ENCODE data around the gene DENND1B.
"Not testable (repeated sequence)": the region's sequence is repeated elsewhere in the genome, so short reads cannot be mapped to it uniquely, and the experiment has no call there.

The DENND1B gene

DNA sequence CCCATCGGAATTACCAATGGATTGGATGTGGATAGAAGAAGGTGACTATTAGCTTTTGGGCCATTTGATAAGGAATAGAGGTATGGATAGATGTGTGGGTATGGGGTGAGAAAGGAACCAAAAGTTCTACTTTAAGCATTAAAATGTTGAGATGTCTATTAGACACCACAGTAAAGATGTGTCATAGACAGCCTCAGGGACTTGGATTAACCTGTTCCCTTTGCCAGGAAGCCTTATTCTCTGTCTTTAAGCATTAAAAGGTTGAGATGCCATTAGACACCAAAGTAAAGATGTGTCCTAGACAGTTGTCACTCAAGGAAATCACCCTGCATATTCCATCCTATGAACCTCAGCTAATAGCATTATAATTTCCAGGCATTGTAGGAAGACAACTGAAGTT, 11.0 kb upstream of the DENND1B start:
- DNase-seq, result no peak

DNA sequence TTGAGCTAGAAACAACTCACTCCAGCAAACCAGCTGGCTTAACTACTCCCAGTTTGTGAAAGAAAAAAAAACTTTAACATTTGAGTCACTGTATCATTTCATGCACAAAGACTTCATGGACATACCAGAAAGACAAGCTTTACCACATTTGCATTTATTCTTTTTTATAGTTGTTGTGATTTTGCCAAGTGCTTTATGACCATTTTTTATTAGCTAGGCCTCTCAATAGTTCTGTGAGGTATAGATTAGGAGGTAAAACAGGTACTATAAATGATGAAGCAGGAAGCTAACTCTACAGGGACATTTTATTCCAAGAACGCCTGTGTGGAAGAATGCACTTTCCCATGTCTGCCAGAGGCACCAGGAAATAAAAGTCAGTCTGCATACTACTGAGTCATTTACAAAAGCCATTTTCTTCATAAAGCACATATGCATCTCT, 8.2 kb upstream of the DENND1B start:
- DNase-seq, result no peak

DNA sequence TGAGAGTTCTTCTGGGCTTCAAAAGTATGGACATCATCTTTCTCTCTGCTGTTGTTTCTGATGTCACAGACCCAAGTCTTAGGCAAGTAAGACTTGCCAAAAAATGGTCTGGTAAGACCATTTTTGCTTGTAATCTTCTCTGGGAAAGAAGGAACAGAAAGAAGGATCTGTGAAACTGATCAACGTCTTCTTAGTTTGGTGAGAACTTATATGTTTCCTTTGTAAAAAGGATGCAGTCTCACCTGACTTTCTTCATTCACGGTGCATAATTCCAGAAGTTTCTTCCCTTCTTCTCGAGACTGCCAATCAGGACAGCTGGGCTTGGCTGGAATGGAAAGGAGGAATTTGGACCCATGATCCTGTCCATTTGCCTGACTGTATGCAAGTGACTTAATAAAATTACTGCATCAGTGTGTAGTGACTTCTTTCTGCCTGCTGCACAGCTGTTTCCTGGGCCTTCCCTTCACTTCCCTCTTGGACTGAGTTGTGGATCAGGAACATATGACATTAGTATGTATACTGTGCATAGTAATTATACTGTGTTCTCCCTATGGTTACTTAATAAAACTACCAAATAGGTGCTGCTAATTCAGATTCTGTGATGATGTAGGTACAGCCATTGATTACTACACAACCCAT, 7.6 kb upstream of the DENND1B start:
- DNase-seq, result no peak

DNA sequence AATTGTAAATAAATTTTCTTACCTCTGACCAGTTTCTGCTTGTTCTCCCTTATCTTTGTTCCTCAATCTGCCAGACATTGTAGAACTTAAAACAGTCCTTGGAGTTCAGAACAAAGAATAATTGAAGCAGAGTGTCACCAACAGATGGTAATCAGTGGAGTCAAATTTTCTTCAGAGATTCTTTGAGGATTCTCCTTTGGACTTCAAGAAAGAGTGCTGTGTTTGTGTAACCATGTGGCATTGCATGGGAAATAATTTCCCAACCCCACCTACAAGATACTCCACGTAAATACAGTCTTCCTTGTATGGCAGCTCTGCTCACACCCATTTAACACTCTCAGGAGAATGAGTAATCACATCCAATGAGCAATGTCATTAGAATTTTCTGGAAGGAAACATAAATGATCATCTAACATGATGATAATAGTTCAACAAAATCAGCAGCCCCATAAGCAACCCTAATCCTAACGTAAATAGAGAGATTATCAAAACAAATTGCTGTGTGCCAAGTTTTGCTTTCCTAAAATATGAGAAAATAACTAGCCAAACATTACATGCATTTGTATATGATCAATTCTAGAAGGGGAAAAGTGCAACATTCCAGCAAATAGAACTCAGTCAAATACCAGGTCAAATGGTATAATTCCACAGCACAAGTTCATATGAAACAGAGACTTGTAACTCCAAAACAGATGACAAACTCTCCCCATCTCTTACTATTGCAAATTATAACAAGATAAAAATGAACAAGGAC, 6.9 kb upstream of the DENND1B start:
- no peak for DNase-seq

GRCh38 chr1:197779921-197780320, 4.6 kb upstream of the DENND1B start:
- DNase-seq, result no peak

DNA sequence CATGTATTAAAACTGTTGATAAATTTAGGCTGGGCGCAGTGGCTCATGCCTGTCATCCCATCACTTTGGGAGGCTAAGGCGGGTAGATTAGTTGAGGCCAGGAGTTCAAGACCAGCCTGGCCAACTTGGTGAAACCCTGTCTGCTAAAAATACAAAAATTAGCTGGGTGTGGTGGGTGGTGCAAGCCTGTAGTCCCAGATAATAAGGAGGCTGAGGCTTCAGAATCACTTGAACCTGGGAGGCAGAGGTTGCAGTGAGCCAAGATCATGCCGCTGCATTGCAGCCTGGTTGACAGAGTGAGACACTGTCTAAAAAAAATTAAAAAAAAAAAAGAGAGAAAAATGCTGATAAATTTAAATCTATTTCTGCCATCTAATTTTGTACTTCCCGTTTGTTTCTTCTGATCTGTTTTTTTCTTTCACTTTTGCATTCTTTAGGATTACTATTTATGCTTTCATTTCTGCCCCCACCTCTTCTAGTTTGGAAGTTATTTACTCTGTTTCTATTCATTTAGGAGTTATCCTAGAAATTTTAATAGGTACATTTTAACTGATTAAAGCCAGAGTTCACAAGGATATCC, 3.2 kb upstream of the DENND1B start:
- no peak for DNase-seq

DNA sequence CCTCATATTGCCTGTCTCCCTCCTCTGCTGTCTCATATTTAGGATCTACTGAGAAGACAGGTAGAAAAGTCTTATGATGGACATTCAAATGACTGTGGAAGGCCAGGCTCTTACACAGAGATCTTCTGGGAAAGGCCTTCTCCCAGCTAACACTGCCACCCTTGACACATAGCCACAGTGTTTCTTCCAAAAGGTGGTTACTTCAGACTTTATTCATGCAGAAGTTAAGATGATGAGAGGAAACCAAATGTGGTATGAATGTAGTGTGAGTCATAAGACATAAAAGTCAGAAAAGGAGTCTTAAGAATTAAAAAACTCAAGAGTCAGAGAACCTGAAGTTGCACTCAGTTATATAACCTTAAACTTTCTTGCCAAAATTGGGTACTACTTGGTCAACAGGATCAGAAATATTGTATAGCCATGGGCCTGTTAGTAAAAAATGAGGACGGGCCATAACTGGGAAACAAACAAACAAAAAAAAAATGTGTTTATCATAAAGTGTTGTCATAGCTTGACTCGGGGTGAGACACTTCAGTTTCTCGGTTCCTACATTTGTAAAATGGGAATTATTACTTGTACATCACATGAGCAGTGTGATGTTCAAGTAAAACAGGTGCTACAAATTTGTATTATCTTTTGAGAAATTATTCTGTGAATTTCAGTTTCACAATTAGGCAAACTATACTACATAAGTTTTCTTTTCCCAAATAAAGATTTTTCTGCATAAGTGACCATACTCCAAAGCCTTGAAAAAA, 1.2 kb upstream of the DENND1B start:
- DNase-seq, result no peak

DNA sequence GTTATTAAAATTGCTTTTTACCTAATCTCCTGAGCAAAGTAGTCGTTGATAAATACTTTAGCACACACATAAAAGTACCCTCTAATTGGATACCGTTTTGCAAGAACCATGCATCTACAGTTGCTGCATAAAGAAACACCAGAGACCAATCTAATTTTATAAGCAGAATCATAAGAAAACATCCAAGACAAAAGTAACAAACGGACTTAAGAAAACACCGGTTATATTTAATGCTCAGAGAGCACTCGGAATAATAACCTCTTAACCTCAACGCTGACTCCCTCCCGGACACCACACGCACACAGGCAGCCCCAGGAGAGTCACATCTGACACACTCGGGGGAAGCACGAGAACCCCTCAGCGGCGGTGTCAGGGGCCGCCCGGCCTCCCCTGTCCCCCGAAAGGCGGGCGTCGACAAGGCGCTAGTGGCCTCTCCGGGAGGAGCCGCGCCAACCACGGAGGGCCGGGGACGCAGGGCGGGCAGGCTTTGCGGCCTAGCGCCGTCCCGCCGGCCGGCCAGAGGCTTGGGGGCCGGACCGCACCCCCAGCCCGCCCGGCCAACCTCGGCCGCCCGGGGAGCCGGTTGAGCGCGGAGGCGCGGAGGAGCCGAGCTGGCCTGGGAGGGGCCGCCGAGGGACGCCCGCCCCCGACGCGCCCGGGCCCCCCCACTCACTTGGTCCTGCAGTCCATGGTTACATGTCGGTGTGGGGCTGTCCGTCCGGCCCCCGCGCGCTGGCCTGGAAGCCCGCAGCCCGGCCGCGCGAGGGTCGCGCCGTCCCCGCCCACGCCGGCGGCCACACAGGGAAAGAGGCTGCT, 606 bp downstream of the DENND1B start:
- peak in 22 of 58 donors; percentile 29 to 63 (median 46) for DNase-seq

DNA sequence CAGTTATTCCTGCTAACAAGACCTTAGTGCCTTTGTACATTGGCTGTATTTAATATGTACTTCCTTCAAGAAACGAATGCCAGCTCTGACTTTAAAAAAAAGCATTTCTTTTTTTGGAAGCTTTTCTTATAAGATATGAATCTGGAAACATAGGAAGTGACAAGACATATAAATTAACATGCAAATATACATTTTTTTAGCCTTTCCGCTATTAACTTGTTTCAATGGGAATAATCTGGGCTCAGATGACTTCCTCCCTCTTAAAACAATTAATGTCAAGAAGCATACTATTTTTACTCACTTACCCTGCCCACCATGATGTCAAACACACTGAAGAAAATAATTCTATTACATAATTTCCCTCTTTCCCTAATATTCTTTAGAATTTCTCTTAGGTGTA, 1.4 kb downstream of the DENND1B start:
- no peak for DNase-seq

- no peak for DNase-seq
Observed at GRCh38 chr1:197771904-197772556, 3.2 kb downstream of the DENND1B start.

- no peak for DNase-seq
Observed at GRCh38 chr1:197771386-197771785, 3.9 kb downstream of the DENND1B start.

DNA sequence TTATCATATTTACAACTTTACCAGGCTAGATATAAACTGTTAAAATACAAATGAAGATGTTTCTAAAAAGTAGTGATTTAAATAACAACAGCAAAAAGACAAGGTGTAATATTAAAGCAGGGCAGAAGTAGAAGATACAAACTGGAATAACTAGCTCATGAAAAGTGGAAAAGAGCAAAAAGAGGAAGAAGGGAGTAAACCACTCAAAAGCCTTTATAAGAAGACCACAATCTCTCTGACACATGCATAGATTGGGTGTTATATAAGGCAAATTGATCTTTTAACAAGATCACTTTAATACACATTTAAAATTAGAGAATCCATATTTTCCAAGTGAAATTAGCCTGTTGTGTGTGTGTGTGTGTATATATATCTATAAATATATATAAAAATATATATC, 5.0 kb downstream of the DENND1B start:
- DNase-seq, result no peak

GRCh38 chr1:197769287-197769686, 6.0 kb downstream of the DENND1B start:
- no peak for DNase-seq

DNA sequence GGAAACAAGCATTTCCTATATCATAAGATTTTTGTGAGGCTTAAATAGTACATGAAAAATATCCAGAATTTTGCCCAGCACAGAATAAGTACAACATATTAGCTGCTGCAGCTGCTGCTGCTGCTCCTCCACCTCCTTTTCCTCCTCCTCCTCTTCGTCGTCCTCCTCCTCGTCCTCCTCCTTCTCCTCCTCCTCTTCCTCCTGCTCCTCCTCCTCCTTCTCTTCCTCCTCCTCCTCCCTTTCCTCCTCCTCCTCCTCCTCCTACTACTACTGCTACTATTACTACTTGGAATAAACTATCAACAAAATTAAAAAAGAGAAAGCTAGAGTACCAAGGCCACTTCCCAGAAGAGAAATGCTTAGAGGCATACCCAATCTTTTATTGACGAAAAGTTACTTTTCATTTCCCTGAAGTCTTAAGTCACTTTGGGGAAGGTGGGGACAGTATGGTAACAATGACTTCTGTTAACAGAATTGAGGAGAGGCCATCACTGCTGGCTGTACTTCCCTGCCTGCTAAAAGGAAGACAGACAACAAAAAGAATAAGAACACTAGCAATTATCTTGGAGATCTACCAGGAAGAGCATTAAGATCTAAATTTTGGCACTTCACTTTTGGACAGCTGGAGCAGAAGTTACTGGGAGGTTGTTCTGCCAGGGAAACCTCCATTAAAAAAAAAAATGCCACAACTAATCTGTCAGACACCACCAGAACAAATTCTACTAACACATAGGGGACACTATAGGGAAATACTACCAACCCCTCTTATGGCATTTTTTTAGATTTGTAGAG, 7.1 kb downstream of the DENND1B start:
- no peak for DNase-seq

GRCh38 chr1:197763769-197764168, 11.5 kb downstream of the DENND1B start:
- DNase-seq, result no peak

DNA sequence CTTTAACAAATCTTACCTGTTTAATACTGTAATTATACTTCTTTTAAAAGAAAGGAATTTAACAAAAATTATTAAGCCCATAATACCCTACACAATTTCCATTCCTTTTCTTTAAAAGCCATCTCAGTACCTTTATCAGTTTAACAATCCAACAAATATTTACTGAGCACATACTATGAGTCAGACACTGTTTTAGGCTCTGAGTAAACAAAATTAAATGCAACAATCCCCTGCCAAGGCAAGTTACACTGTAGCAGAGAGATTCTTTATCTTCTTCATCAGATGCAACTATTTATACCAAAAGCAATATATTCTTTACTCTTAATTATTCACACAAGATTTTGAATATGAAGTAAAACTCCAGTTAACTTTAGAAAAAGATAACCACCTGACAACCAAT, 12.0 kb downstream of the DENND1B start:
- DNase-seq, result no peak

DNA sequence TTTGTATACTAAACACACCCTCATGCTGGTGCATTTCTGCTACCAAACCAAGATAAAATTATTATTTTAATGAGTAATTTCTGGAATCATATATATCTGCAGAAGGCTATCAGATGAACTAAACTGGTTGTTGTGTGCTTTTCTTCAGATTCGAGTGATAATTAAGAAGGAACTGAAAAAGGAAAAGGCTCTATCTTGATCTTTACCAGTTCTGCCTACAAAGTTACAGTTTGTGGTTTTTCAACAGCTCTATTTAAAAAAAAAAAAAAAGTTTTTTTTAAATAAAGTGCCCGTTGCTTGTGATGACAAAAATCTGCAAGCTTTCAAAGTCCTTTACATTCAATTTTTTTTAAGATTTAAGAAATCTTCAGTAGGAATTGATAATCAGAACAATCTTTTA, 13.6 kb downstream of the DENND1B start:
- no peak for DNase-seq

- DNase-seq, result not testable (repeated sequence)
Observed at GRCh38 chr1:197755553-197755952, 19.7 kb downstream of the DENND1B start.

GRCh38 chr1:197752652-197753164, 22.6 kb downstream of the DENND1B start:
- DNase-seq, result not testable (repeated sequence)

Measured in anterior cingulate cortex (tissue), 58 donors.